Measurements from ENCODE around the gene SEC24D.

Gene SEC24D

GRCh38 chr4:118716304-118716703 is 119.6 kb downstream of the SEC24D start:
- no peak for DNase-seq (ENCODE audit: low spot score)

DNA sequence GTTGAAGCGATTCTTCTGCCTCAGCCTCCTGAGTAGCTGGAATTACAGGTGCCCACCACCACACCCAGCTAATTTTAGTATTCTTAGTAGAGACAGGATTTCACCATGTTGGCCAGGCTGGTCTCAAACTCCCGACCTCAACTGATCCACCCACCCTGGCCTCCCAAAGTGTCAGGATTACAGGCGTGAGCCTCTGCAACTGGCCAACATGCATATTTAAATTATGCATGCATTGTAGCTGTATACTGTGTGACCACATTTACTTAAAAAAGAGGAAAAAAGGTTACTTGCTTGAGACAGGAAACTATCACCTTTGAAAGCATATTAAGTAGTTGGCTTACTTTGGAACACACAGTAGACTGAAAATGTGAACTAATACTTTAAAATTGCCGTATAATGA is 121.2 kb downstream of the SEC24D start:
- no peak for DNase-seq (ENCODE audit: low spot score)

DNA sequence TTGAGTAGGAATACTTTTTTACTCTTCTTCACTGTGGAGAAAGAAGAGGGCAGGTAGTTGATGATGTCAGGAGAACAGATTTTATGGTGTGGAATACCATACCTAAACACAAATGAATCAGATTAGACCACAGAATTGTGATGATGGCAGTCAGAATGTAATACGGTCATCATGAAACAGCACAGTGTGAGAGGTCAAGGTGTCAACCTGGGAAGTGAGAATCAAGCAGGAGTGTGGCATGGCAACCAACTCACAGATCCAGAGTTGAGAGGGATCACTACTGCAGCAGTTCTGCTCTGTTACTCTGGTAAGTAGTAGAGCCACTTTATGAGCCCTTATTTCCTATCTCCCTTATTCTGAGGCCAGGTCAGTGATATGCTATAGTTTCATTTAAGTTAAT is 123.1 kb downstream of the SEC24D start:
- DNase-seq (ENCODE audit: low spot score) = no peak

DNA sequence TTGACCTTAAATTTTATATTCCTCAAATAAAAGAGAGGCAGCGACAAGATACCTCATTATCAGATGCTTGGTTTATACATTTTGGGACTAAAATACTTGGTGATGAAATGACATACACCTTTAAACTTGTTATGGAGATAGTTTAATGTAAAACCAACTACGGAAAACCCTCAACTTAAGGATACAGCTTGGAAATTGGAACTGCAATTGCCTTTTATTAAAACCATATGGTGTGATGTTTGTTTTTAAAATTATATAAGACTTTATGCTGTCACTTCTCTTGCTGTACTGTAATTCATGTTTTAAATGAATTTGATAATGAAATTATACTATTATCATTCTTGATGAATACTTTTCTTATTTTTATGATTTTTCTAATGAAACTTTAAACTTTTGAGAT is 124.9 kb downstream of the SEC24D start:
- DNase-seq (ENCODE audit: low spot score) = no peak

GRCh38 chr4:118703118-118703517 is 132.8 kb downstream of the SEC24D start:
- no peak for DNase-seq (ENCODE audit: low spot score)

- DNase-seq (ENCODE audit: low spot score) = peak; percentile 94
These were observed 150.8 kb downstream of the SEC24D start, which contains the start of gene METTL14 for GRCh38 chr4:118684873-118685811. Gene METTL14 (plus strand): TSS chr4:118685392. CDS start chr4:118685535, 143 bp downstream.

DNA sequence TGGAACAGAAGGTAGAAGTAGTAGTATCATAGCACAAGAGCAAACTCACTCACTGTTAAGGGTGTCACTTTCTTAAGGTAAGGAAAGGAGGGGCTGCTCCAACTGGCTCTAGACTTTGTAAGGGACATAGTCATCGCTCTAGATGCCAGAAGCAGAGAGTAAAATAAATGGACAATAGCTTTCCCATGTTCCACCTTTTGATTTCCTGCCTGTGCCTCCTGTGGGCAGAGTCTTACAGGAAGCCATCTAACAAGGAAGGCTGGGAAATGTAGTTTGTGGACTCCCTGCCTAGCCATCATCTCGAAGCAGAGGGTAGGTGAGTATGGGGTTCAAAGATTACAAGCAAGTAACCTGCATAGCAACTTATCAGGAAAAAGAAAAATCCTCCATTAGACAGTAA is 152.4 kb downstream of the SEC24D start:
- peak; percentile 9 for DNase-seq (ENCODE audit: low spot score)

GRCh38 chr4:118682928-118683327 is 153.0 kb downstream of the SEC24D start:
- peak; percentile 57 for DNase-seq (ENCODE audit: low spot score)

DNA sequence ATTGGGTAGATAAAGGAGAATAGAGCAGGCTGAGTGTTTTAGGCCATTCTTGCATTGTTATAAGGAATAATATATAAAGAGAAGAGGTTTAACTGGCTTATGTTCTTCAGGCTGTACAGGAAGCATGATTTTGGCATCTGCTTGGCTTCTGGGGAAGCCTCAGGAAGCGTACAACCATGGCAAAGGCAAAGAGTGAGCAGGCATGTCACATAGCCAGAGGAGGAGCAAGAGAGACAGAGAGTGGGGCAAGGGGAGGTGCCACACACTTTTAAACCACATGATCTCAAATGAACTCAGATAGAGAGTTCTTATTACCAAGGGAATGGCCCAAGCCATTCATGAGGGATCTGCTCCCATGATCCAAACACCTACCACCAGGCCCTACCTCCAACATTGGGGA is 155.1 kb downstream of the SEC24D start:
- DNase-seq (ENCODE audit: low spot score) = peak; percentile 41

GRCh38 chr4:118676128-118676527 is 159.8 kb downstream of the SEC24D start:
- no peak for DNase-seq (ENCODE audit: low spot score)

Data from NAMALWA (cell line).